ENCODE measurements around the gene PSMD3.

Gene PSMD3

DNA sequence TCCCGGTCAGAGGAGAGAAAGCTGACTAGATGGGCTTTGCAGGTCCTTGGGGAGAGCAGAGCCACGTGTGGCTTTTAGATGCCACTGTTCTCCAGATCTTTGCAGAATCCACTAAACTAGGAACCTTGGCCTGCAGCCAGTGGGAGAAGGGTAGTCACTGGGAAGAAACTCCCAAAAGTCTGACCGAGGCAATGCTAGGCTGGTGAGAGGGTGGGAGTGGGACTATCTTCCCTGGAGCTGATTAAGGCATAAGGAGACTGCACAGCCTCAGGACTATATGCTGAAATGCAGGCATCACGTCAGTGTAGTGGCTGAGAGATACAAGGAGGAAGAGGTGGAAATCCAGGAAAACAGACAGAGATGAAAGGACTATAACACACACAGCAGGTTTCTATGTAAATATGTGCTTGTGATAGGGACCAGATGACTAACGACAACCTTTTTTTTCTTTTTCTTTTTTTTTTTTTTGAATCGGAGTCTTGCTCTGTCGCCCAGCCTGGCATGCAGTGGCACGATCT, 20.0 kb upstream of the PSMD3 start:
- no peak for DNase-seq (ENCODE audit: low spot score)

DNA sequence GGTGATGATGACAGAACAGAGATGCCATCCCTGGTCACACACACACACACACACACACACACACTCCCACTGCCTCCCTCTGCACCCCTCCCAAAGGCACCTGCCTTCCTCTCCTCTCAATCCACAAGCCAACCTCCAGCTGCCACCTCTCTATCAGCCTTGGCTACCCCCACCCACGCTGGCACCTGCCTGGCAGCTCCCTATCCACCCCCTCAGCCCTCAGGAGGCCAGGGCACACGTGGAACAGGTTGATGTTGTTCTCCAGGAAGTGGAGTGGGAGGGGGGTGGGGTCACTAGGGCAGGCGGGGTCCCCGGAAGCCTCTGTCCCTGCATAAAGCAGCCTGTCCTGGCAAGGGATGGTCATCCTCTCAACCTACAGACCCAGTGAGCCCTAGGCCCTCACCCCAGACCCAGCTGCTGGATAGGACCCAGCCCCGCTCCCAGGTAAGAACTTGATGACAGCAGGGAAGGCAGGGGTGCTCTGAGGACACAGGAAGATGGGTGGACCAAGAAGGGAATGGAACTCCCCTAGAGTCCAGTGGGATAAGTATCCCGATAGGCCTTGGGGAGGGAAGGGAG, 17.9 kb upstream of the PSMD3 start, which contains the start of gene GSDMA:
Gene GSDMA (plus strand): TSS at position 363 of the 579 bp plus-strand sequence. CDS start 2,684 bp downstream, outside the sequence.
- no peak for DNase-seq (ENCODE audit: low spot score)

DNA sequence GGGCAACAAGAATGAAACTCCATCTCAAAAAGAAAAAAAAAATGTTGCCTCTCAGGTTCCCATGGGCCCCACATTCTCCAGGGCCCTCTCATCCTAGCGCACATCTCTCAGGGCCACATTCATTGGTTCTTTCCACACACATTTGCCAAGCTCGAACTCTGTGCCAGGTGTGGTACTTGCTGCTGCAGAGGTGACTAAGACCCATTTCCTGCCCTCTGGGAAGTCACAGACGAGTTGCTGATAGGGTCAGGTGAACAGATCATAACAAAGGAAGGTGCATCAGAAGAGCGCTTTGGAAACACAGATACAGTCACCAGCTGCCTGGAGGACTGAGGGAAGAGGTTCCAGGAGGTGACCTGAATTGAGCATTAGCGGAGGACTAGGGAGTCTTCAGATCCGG, 16.8 kb upstream of the PSMD3 start:
- DNase-seq (ENCODE audit: low spot score) = no peak

DNA sequence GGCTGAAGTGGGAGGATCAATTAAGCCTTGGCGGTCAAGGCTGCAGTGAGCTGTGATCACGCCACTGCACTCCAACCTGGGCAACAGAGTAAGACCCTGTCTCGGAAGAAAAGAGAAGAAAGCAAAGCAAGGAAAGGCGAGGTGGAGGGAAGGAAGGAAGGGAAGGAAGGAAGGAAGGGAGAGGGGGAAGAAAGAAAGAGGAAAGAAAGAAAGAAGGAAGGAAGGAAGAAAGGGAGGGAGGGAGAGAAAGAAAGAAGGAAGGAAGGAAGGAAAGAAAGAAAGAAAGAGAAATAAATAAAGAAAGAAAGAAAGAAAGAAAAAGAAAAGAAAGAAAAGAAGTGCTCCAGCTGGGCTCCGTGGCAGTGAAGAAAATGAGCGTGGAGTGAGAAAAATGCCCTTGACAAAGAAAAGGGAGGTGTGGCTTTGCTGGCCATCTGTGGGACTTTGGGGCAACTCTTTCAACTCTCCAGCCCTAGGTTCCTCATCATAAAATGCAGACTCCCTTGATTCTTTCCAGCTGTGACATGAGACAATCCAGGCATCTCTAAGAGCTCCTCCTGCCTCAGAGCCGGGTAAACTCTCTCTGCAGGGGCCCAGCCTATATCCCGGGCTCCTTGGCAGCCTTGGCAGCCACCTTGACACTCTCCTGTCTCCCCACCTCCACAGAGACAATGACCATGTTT, 15.4 kb upstream of the PSMD3 start:
- DNase-seq (ENCODE audit: low spot score) = no peak

DNA sequence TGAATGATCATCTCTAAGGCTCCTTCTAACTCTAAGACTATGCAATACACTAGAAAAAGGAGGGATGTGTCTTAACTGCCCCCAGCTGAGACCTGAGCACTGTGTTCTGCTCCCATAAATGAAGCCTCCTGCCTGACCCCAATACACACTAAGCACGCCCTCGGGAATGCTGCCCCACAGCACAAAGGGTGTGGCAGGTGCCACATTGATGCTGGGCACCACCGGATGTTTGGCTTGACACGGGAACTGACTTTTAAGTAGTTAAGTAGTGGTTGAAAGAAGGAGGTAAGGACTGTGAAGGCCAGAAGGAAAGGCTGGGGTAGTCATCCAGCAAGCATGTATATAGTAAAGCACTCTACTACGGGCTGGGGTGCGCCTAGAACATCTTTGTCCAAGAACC, 13.8 kb upstream of the PSMD3 start:
- no peak for DNase-seq (ENCODE audit: low spot score)

DNA sequence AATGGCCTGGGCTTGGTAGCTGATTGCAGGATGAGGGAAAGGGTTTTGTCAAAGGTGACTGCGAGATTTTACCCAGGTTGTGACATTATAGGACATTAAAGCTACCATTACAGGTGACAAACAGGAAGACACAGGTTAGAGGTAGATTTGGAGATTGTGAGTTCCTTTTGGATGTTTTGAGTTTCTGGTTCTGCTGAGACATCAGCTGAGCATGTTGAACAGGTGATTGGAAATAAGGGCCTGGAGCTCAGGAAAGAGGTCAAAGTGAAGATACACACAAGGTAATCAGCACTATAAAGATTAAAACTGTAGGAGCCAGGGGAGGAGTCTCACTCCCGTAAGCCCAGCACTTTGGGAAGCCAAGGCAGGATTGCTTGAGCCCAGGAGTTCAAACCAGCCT, 11.8 kb upstream of the PSMD3 start:
- DNase-seq (ENCODE audit: low spot score) = no peak

DNA sequence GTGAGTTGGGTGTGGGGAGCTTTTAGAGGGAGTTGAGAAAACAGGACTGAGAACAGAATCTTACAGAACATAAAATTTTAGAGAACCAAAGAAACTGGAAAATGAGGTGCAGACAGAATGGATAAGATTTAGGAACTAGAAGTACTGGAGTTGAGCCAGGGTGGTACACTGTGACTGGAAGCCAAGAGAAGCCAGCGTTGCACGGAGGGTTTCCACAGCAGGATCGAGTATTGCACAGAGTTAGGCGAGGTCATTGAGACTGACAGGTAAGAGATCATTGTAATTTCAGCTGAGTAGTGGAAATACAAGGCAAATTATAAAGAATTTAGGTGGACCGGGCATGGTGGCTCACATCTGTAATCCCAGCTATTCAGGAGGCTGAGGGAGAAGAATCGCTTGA, 11.2 kb upstream of the PSMD3 start:
- DNase-seq (ENCODE audit: low spot score) = no peak

DNA sequence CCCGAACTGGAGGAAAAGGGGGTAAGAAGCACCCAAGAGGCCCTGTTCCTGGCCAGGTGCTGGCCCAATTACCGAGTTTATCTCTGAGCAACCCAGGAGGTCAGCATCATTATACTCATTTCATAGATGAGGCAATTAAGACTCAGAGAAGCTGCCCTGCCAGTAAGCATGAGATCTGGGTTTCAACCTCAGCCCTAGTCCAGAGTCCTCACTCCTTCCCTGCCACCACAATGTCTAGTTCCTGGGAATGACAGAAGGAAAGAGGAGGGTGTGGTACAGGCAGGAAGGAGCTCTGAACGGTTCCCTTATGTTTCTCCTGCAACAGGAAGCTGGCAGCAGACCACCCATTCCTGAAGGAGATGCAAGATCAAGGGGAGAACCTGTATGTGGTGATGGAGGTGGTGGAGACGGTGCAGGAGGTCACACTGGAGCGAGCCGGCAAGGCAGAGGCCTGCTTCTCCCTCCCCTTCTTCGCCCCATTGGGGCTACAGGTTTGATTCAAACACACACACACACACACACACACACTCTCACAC, 10.4 kb upstream of the PSMD3 start:
- no peak for DNase-seq (ENCODE audit: low spot score)

DNA sequence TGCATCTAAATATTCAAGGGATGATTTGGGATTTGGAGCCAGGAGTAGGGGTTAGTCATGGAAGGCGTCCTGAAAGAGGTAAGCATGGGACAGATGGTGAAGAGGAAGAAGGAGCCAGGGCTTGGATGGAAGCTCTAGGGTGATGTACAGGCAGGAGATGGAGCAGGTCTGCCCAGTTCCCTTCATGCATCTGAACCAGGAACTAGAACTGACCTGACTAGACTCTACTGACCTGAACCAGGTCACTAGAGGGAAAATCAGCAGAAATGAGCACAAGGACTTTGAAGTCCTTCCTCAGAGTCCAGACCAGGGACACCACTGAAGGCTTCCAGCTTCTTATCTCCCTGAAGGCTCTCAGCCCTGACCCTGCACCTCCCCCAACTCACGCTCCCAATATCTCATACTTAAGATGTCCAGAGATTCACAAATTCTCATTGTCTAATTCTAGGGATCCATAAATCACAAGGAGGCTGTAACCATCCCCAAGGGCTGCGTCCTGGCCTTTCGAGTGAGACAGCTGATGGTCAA, 9.5 kb upstream of the PSMD3 start:
- no peak for DNase-seq (ENCODE audit: low spot score)

DNA sequence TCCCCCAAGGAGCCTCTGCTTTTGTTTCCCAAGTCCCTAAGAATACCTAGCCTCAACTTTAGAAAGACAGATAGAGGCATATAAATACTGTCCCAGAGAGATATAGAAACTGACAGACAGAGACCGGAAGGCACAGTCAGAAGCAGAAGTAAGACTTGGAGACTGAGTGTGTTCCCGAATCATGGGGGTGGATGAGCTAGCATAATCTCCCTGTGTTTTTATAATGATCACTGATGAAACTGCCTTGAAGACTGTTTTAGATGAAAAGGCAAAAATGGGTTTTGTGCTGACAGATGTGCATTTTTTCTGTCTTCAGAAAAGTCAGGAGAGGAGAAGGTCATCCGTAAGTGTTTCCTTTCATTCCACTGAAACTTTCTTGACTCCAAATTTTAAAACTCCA, 8.3 kb upstream of the PSMD3 start:
- DNase-seq (ENCODE audit: low spot score) = no peak

DNA sequence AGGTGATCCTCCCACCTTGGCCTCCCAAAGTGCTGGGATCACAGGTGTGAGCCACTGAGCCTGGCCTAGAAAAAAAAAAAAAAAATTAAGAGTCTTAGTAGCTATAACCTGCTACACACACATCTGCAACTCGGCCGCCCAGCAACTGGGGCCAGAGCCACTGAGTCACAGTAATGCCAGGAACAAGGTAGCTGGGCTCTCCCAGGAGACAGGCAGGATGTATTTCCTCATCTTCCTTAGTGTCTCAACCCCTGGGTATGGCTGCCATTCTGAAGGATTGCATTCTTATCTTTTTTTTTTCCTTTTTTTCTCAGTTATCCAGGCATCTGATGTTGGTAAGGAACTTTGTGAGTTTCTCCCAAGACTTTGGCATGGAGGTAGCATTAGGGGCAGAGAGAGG, 7.1 kb upstream of the PSMD3 start:
- DNase-seq (ENCODE audit: low spot score) = no peak

DNA sequence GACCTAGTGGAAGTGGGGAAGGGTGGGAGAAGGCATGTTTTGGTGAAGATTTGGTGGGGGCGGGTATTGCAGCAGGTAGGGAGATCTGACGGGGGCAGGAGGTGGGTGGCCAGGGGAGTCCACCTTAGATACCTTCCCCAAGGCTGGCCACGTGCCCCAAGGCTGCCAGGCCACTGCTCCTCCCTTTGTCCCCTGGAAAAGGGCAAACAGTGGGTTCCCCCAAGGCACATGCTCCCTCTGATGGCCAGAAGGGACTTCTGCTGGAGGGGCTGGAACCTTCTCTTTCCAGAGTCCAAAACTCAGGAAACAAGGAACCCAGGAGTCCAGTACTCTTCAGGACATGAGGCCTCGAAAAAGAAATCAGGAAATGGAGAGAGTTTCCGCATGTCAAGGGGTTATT, 6.2 kb upstream of the PSMD3 start:
- DNase-seq (ENCODE audit: low spot score) = no peak

DNA sequence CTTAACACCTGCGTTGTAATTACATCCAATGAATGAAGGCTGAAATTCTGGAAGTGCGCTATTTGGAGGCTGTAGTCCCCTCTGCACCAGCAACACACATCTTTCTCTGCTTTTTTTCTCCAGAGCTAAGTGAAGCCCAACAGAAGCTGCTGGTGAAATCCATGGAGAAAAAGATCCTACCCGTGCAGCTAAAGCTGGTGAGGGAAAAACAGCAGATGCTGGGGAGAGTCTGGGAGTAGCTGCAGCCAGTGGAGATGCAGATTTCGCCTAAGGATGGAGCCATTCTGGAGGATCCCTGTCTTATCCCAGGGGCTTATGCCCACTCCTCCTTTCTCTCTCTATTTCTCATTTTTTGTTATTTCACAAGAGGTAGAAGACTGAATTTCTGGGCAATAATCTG, 4.8 kb upstream of the PSMD3 start:
- no peak for DNase-seq (ENCODE audit: low spot score)

DNA sequence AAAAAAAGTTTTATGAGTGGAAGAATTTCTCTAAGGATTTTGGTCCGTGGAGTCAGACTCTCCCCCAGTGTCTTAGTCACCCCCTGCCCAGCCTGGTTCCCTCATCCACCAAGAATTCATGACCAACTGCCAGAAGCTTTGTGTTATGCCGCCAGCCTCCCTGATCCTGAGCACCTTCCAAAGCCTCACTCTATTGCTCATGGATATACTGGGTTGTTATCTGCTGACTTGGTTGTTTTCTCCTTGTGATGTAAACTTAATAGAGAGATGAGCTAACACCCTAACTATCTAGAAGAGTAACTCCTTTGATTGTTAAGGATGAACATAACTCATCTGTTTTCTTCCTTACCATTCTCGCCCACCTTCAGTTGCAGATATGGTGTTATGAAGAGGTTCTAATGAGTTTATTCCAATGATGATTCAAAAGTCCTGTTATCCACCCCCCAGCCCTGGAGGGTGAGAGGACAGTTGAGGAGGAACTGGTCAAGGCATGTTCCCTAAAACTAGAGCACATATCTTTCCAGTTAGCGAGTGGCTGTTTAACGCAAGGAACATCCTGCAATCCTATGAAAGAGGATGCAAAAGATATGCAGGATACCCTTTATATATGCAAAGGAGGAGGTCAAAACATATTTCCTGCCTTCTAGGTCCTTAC, 1.5 kb upstream of the PSMD3 start:
- DNase-seq (ENCODE audit: low spot score) = no peak

DNA sequence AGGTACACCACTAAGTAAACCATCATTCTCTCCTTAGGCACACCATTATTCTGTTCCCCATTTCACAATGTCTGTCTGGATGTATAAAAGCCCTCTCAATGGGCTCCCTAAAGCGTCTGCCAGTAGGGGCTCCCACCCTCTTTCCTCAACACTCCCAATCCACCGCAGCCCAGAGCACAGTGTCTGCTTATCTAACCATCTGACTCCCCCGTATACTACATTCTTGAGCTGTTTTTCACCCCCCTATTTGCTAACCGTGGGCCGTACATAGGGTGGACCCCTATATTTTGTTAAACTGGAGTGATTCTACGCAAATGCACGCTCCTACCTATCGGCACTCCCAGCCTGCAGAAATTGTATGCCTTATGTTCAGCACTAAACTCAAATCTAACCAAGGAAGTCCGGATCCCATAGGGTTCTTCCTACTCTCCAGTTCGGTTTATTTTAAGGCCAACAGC, 685 bp upstream of the PSMD3 start:
- DNase-seq (ENCODE audit: low spot score) = no peak

DNA sequence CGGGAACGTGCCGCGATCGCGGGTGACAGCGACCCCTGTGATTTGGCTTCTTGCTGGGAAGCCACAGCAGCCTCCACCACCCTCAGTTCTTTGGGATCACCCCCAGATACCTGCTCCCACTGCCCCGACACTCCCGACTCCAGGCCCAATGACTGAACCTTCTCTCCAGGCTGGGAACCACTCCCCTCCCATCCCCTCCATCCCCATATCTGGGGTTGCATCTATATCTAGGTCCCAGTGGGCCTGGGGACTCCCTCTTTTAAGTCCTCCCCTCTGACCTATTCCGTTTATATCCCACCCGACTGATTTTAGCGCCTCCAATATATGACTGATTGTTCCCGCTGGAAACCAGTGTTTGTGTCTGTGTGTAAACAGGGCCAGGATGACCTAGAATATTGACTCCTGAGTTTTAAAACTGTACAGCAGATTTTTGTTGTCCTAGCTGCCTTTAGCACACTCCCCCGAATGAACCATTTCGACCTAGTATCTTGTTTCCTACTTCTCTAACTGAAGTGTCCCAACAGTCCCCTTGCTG, 667 bp downstream of the PSMD3 start:
- no peak for DNase-seq (ENCODE audit: low spot score)

DNA sequence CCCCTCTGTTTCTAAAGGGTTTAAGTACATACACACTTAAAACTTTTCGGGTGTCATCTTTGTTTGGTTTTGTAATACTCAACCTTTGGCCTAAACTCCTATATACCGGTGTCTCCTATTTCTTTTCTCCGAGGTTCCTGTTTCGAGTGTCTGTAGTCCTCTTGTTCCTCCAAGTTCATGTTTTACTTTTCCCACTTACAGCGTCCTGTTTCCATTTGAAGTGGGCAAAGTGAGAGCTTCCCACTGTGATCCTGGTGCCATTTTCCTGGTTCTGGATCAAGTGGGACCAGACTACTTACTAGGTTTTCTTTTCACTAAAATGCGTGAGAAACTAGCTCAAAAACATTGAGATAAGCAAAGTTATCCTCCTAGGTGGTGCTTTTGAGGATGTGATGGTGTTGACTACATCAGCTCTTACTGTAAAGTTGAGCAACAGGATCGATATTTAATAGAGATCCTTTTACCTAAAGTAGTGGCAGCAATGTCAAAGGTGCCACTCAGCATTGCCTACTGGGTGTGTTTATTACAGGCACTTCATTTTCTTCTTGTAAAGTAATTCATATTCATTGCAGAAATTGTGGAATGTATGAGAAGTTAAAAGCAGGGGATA, 1.3 kb downstream of the PSMD3 start:
- no peak for DNase-seq (ENCODE audit: low spot score)

DNA sequence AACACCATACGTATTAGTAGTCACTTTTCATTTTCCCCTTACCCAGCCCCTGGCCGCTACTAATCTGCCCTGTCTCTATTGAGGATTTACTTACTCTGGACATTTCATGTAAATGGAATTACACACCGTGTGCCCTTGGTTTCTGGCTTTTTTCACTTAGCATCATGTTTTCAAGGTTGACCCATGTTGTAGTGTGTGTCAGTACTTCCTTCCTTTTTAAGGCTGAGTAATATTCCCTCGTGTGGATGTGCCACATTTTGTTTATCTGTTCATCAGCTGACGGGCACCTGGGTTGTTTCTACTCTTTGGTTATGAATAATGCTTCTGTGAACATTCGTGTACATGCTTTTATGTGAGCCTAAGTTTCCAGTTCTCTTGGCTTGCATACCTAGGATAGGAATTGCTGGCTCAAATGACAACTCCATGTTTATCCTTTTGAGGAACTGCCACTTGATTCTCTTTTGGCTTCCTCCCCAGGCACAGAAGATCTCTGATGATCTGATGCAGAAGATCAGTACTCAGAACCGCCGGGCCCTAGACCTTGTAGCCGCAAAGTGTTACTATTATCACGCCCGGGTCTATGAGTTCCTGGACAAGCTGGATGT, 7.7 kb downstream of the PSMD3 start:
- no peak for DNase-seq (ENCODE audit: low spot score)

DNA sequence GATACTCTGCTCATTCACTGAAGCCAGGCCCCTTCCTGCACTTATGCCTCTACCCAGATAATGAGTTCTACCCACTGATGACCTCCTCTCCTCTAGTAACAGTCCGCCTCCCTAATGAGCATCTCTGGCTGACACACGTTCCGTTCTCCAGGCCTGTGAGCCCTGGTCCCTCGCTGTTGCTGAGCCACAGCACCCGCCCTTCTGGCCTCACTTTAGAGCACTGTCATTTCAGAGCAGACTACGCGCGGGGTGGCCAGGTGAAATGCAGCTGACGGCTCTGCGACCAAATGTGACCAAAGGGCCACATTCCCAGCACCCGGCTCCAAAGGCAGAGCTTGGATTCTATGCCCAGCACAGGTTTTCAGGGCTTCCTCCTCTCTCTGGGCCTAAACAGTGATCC, 13.8 kb downstream of the PSMD3 start:
- no peak for DNase-seq (ENCODE audit: low spot score)

DNA sequence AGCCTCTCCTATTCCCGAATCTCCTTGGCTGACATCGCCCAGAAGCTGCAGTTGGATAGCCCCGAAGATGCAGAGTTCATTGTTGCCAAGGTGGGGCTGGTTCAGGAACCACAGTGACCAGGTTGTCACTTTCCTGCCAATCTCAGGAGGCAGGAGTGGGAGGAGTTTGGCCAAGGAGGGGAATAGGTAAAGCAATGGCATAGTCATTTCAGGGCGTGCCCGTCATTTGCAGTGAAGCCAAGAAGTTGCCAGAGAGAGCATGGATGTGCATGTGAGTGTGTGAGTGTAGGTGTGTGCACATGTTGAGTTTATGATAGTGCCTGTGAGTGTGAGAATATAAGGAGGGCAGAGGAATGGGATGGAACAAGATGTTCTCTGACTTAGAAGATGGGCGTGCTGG, 14.8 kb downstream of the PSMD3 start:
- no peak for DNase-seq (ENCODE audit: low spot score)

DNA sequence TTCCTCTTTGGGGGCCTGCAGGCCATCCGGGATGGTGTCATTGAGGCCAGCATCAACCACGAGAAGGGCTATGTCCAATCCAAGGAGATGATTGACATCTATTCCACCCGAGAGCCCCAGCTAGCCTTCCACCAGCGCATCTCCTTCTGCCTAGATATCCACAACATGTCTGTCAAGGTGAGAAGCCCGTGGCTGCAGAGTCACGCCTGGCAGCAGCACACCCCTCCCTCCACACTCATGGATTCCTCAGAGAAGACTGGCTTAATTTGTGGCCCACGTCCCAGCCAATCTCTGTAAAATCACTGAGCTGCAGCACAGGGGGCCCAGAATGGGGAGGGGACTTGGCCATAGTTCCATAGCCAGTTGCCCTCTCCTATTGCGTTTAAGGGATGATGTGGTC, 15.6 kb downstream of the PSMD3 start:
- no peak for DNase-seq (ENCODE audit: low spot score)
